ENCODE results near the gene RNF10.
"Not testable (repeated sequence)": the region's sequence is repeated elsewhere in the genome, so short reads cannot be mapped to it uniquely, and the experiment has no call there.

RNF10 gene

GRCh38 chr12:120598674-120599463, 64.7 kb downstream of the RNF10 start:
- TF ChIP-seq CTCF (IDR thresholded peaks at IDR 0.05; ENCODE audit: insufficient read depth, low read depth, low read length, missing control alignments) = no peak
- no peak for DNase-seq (ENCODE audit: low read depth)
- H3K4me3 ChIP-seq (ENCODE audit: low read depth, low read length) = no peak overlapping the region

DNA sequence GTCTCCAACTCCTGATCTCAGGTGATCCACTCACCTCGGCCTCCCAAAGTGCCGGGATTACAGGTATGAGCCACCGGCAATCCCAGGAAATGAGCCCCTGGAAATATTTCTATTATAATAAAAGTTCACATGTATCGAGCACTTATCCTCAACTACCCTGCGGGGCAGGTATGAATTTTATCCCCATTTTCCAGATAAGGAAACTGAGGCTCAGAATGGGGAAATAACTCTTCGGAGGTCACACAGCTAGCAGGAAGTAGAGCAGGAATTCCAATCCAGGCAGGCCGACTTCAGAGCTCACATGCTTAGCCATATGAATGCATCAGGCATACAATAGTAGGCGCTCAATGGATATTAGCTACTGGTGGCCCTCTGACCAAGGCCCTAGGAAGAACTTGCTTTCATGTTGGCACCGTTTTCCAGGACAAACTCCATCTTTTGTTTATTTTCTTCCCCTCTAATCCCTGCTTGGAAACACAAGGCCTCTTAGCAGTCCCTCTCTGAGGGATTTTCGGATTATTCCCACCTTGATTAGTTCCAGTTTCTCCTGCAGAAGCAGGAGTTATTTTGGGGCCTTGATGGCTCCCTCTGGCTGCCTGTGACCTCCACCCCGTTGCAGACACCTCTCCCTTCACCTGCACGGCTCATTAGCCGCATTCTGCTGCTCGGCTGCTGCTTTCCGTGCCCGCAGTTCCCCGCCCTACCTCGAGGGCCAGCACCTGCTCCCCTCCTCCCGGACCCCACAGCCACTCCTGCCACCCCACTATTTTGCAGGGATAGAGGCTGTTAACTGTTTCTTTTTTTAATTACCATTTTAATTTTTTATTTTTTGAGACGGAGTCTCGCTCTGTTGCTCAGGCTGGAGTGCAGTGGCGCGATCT, 65.8 kb downstream of the RNF10 start:
- DNase-seq (ENCODE audit: low read depth) = no peak
- H3K4me3 ChIP-seq (ENCODE audit: low read depth, low read length) = no peak overlapping the region
- no peak for TF ChIP-seq CTCF (IDR thresholded peaks at IDR 0.05; ENCODE audit: insufficient read depth, low read depth, low read length, missing control alignments)

GRCh38 chr12:120602416-120602815, 68.3 kb downstream of the RNF10 start:
- DNase-seq (ENCODE audit: low read depth); H3K4me3 ChIP-seq (ENCODE audit: low read depth, low read length): not testable (repeated sequence)

GRCh38 chr12:120610560-120610959, 76.4 kb downstream of the RNF10 start:
- no peak for TF ChIP-seq CTCF (IDR thresholded peaks at IDR 0.05; ENCODE audit: insufficient read depth, low read depth, low read length, missing control alignments)
- no peak for DNase-seq (ENCODE audit: low read depth)

GRCh38 chr12:120611534-120611933, 77.4 kb downstream of the RNF10 start:
- H3K4me3 ChIP-seq (ENCODE audit: low read depth, low read length); DNase-seq (ENCODE audit: low read depth): not testable (repeated sequence)

More at GRCh38 chr12:120610560-120610959, 76.4 kb downstream of the RNF10 start:
- H3K4me3 ChIP-seq (ENCODE audit: low read depth, low read length) = no peak overlapping the region

DNA sequence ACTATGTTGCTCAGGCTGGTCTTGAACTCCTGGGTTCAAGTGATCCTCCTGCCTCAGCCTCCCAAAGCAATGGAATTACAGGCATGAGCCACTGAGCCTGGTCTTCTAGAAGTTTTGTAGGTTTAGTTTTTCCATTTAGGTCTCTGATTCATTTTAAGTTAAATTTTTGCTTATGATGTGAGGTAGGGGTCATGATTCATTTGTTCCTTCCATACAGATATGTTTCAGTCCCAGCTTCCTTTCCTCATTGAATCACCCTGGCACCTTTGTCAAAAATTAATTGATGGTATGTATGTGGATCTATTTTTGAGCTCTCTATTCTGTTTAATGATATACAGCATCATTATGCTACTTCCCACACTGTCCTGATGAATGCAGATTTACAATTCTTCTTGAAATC, 80.7 kb downstream of the RNF10 start:
- no peak for TF ChIP-seq CTCF (IDR thresholded peaks at IDR 0.05; ENCODE audit: insufficient read depth, low read depth, low read length, missing control alignments)
- no peak overlapping the region for H3K4me3 ChIP-seq (ENCODE audit: low read depth, low read length)
- no peak for DNase-seq (ENCODE audit: low read depth)

DNA sequence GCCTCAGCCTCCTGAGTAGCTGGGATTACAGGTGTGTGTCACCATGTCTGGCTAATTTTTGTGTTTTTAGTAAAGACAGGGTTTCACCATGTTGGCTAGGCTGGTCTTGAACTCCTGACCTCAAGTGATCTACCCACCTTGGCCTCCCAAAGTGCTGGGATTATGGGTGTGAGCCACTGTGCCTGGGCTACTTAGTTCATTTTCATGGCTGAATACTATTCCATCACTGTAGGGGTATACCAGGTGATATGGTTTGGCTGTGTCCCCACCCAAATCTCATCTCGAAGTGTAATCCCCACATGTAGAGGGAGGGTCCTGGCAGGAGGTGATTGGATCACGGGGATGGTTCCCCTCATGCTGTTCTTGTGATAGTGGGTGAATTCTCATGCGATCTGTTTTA, 83.0 kb downstream of the RNF10 start:
- not testable (repeated sequence) for DNase-seq (ENCODE audit: low read depth); H3K4me3 ChIP-seq (ENCODE audit: low read depth, low read length)

DNA sequence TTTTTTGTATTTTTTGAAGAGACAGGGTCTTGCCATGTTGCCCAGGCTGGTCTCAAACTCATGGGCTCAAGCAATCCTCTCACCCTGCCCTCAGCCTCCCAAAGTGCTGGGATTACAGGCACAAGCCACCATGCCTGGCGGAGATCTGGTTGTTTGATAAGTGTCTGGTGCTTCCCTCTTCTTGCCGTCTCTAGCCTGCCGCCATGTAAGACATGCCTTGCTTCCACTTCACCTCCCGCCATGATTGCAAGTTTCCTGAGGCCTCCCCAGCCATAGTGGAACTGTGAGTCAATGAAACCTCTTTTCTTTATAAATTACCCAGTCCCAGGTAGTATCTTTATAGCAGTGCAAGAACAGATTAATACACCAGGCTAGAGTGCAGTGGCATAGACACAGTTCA, 83.6 kb downstream of the RNF10 start:
- H3K4me3 ChIP-seq (ENCODE audit: low read depth, low read length); DNase-seq (ENCODE audit: low read depth): not testable (repeated sequence)
